ENCODE measurements around the gene TAPT1.
"Not testable (repeated sequence)": the region's sequence is repeated elsewhere in the genome, so short reads cannot be mapped to it uniquely, and the experiment has no call there.

TAPT1 gene

DNA sequence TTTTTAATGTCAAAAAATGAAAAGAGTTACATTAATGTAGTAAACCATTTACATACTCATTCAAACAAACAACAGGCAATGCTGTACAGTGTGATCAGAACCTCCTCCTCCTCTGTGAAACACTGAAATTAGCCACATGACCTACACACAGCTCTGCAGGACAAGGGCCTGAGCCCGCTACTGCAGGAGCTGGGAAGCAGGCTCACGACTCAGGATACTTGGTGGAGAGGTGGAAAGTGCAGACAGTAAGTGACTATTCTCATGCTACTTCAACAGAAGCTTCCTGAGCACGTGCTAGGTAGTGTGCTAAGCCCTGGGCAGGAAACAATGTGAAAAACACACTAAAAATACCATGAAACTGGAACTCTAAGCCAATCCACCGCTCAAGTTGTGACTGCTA is 56.8 kb downstream of the TAPT1 start:
- no peak for DNase-seq (ENCODE audit: low read depth in 3 of 3)

DNA sequence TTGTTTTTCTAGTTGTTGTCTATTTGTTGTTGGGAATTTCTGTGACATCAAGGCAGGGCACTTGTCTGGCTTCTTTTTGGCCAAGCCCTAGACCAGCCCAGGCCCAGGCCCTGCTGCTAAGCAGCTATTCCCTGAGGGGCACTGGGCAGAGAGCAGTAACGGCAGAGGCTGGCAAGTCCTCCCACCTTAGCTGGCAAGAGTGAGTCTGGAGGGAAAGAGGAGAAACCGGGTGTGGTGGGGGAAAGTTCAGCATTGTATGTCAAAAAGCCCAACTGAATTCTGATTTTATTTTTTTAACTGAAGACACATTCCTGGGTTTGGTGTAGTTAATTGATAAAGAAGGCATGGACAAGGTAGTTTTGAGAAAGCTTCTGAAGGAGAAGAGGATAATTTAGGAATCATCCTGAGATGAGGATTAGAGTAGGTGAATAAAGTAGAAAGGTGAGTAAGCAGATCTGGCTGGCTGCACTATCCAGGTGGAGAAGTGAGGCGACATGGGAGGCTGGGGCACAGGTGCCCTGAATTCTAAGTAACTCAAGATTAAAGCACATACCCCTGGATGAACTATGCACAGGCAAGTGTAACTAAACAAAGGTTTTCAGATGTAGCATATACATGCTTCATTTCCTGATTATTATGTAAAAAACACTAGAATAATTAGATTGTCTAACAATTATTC is 57.4 kb downstream of the TAPT1 start:
- DNase-seq (ENCODE audit: low read depth in 3 of 3) = no peak

DNA sequence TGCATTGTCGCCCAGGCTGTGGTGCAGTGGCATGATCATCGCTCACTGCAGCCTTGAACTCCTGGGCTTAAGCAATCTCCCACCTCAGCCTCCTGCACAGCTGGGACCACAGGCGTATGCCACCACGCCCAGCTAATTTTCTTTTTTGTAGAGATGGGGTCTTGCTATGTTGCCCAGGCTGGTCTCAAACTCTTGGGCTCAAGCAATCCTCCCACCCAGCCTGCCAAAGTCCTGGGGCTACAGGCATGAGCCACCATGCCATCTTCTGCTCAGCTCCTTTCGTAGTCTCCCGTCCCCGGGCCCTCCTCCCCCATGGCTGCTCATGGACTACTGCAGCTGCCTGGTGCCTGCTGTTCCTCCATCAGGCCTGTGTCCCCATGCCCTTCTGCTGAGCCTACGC is 58.1 kb downstream of the TAPT1 start:
- no peak for DNase-seq (ENCODE audit: low read depth in 3 of 3)

DNA sequence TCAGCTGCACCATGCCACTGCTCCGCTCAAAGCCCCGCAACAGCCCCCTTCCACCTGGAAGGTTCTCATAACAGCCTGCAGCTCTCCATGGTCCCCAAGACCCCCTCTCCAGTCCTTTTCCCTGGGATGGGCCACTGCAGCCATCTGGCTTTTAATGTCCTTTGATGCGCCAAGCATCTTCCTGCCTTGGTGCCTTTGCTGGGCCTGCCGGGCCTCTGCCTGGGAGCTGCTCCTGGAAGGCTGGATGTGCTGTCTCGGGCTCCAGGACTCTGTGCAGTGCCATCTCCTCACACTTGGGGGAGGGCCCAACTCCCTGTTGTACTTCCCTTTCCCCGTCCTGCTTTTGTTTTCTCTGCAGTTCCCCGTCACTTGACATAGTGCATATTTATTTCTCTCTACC is 60.3 kb downstream of the TAPT1 start:
- no peak for DNase-seq (ENCODE audit: low read depth in 3 of 3)

DNA sequence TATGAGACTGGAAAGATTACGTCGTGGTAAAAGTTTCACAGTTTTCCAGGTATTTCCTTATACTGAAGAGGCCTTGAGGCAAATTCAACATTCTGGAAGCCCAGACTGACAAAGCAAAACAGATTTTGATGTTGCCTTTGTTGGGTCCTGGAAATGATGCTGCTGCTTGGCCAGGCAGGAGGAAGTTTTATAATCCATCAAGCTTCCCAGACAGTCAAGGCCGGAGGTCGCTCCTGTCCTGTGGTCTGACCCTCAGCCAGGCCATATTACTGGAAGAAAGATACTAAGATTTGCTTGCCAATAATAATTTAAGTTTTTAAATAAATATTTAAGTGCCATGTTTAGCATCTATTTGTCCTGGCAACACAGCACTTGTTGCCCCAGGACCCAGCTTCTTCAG is 63.4 kb downstream of the TAPT1 start:
- DNase-seq (ENCODE audit: low read depth in 3 of 3) = no peak

DNA sequence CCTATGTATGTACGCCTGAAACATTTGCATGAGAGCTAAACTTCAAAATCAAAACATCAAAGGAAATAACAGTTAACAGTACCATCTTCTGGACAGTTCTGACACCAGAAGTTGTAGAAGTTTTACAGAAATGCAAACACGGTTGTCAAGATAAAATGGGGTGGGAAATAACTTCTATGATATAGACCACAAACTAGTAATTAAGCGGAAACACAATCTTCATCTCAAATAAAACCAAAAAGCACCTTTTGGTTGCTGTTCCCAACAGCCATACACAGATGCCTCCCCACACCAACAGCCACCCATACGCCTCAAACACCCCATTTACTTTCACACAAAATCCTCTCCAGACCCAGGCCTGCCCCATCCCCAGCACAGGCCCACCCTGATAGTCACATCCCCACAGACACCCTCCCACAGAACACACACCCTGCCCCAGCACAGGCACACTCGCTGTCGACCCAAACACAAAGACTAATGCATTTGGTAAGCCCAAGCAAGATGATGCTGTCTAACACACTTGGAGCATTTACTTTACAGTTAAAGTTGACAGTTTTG is 64.3 kb downstream of the TAPT1 start:
- no peak for DNase-seq (ENCODE audit: low read depth in 3 of 3)

DNA sequence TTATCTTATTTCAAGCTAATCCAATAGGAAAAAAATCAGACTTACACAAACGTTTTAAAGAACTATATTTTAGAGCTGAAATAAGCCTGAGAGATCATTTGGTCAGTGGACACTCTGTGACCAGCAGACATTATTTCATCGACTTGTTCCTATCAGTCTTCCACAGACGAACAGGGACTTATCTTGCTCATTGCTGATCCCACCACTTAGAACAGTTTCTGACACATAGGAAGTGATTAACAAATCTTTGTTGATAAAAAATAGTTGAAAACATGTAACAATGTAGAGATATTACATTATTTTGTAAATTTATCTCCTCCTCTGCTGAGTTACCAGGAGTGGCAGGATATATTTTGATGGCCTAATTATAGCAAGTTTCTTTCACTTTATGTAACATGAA is 65.8 kb downstream of the TAPT1 start:
- DNase-seq (ENCODE audit: low read depth in 3 of 3) = no peak

DNA sequence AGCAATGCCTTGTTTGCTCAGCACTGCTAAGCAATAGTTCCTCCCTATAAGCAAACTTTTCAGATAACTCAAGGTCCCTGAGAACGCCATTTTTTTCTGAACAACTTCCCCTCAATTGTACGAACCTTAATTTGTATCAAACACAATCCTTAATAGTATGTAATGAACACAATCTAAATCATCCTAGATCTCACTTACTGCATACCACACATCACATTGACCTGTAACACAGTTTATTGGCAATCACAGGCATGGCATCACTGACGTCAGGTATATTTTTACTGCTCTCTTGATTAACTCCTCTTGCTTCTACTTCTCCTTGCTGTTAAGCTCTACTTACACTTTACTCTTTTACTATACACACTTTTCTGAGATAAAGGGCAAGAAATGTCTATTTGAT is 67.0 kb downstream of the TAPT1 start:
- no peak for DNase-seq (ENCODE audit: low read depth in 3 of 3)

DNA sequence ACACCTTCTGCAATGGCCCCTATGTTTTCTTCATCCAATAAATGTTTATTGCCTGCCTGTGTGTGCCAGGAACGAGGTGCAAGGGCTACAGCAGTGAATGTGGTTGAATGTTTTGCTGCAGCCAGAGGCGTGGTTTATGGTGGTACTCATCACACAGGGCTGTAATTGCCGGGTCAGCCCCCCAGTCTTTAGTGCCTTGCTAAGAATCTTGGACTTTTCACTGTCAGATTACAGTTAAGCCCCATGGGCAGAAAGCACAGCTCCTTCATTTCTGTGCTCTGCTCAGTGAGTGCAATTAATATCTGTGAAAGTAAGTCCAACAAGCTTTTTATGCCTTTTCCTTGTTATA is 67.8 kb downstream of the TAPT1 start:
- no peak for DNase-seq (ENCODE audit: low read depth in 3 of 3)

DNA sequence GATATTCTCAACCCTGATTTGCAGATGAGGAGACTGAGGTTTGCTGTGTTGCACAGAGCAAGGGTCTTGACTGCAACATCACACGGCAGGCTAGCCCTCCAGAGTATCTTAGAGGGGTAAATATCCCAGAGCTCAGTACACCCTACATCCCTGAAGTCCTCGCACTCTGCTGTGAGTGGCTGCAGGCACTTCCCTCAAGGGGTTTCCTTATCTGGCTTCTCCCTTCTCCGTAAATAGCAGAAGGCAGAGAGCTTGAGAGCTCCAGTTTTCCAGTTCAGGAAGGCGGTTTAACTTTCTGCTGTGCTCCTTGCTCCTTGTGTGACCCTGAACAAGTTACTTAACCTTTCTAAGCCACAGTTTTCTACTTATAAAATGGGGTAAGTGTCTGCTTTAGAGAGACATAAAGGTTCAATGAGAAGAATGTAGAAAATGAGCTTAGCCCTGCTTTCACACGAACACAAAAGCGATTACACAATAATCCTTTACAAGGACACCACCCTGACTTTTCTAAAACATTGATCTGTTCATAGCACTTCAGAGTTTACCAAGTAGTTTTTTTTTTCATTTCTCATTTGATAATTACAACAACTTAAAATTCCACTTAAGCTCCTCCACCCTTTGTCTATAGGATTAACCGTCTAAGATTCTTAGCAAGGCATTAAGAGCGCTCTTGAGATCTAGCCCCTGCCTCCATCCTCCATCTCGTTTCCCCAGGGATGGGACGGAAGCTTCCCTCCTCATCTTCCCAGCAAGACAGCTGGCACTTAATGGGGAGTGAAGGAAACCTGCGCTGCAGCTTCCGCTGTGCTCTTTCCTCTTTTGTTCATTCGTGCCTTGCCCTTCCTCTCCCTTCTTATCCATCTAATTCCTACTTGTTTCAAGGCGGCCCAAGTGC is 68.4 kb downstream of the TAPT1 start:
- no peak for DNase-seq (ENCODE audit: low read depth in 3 of 3)

DNA sequence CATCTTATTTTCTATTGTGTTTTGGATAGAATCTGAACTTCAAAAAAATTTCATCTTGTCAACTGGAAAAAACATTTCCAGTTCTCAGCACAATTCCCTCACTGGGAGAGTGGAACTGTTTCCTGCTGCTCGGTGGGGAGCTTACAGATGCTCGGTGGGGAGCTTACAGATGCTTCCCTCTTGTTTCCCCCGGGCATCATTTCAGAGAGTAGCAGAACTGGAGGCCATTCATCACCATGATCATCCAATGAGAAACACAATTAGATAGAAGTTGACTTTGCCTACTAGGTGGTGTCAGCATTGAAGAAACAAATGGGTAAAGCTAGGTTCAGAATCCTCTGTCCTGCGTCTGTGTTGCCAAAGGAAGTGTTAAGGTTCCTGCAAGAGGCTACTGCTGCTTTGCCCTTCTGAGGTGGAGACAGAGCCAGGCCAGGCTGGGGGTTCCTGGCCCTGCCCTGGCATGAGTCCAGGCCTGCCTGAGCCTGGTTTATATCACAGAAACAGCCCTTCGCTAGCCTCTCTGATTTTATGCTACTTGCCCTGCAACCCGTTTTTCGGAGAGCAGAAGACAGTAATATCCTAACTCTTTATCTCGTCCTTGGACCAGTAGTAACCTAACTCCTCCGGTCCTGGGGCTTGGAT is 70.6 kb downstream of the TAPT1 start:
- no peak for DNase-seq (ENCODE audit: low read depth in 3 of 3)

DNA sequence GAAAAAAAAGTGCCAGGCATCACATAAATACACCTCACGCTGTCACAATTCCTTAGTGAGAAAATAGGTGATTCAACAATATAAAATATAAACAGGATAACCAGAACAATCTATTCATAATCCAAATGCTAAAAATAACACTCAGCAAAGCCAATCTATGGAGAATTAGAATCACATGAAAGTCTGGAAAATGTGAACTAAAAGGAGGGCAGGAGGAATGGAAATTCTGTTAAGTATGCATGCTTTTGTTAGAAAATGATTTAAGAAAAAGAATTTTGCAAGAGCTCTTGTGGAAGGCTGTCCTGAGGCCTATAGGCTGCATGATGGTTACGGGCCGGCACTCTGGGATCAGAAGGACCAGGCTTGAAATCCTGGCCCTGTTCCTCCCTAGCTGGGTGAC is 71.8 kb downstream of the TAPT1 start:
- DNase-seq (ENCODE audit: low read depth in 3 of 3) = no peak

DNA sequence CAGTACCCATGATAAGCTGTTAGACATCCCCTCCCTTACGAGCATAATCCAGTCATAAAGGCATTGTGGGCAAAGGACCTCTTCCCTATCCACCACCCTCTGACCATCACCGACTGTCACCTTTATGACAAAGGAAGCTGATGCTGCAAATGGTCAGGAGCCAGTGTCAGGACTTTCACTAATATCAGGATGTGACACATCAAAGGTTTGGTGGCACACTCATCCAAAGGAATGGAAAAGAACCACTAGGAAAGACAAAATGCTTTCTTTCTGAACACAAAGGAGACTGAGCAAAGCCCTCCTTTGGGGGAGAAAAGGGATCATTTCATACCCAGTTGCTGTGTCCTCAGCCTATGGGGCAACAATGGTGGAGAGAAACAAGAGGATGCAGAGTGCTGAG is 75.6 kb downstream of the TAPT1 start:
- DNase-seq (ENCODE audit: low read depth in 3 of 3) = no peak

DNA sequence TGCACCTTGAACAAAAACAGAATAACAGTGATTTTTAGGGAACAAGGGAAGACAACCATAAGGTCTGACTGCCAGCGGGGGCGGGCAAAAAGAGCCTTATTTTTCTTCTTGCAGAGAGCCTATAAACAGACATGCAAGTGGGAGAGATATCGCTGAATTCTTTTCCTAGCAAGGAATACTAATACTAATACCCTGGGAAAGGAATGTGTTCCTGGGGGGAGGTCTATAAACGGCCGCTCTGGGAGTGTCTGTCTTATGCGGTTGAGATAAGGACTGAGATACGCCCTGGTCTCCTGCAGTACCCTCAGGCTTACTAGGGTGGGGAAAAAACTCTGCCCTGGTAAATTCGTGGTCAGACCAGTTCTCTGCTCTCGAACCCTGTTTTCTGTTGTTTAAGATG is 81.4 kb downstream of the TAPT1 start:
- not testable (repeated sequence) for DNase-seq (ENCODE audit: low read depth in 3 of 3)

DNA sequence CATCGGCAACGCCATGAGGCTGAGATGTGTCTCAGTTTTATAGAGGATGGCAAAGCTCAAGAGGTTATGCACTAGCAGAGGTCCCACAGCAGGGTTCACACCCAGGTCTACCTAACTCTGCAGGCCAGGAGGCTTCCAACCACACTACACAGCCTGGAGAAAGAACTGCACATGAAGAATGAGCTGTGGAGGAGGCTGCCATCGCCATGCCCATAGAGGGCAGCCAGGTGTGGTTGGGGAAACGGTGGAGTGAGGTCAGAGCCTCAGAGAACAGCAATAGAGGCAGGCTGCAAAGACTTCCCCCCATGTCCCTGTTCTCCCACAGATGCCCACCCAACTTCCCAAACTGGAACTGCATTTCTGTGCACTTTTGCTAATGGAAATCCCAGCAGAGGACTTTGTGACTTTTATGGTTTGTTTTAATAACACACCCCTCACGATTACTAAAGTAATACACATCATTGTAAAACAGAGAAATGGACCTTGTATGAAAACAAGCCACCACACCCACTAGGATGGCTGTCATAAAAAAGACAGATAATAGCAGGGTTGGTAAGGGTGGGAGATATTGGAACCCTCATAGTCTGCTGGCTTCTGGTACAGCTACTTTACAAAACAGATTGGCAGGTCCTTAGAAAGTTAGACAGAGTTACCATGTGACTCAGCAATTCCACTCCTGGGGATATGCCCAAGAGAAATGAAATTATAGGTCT is 83.5 kb downstream of the TAPT1 start:
- DNase-seq (ENCODE audit: low read depth in 3 of 3) = no peak

DNA sequence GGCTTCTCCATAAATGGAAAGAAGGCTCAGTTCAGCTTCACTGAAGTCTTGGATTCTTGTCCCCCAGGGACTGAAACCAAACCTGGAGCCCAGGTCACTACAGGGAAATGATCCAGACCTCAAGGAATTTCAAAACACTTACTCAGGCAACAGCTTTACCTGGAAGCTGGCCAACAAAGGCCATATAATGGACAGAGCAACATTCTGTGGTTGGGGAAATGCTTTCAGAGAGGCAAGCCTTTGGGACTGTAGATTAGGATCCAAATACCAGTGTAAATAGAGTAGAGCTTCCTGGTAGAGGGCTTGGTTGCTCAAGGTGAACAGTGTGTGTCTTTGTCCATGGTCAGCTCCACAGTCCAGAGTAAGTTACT is 85.4 kb downstream of the TAPT1 start:
- DNase-seq (ENCODE audit: low read depth in 3 of 3) = no peak

DNA sequence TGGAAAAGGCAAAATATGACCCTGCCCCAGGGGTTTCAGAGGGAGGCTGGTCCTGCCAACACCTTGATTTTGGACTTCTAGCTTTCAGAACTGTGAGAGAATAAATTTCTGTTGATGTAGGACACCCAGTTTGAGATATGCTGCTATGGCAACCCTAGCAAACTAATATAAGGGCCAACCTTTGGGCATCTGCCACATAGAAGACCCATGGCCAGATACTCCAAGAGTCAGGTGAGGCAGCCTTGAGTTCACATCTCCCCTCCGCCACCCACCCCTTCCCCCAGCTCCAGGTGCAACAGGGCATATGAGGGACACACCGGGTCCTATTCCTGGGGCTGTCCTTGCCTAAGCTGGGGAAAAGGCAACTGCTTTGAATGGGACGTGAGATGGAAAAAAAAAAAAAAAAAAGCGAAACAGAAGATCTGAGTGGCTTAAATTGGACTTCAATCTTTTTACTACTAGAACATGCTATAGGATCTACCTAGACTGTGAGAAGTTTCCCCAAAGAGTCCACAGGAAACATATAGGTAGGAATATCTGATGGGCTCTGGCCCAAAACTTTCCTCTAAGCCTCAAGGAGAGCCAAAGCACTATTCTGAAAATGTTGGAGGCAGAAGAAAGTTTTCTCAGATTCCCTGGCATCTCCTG is 85.9 kb downstream of the TAPT1 start:
- DNase-seq (ENCODE audit: low read depth in 3 of 3) = no peak

DNA sequence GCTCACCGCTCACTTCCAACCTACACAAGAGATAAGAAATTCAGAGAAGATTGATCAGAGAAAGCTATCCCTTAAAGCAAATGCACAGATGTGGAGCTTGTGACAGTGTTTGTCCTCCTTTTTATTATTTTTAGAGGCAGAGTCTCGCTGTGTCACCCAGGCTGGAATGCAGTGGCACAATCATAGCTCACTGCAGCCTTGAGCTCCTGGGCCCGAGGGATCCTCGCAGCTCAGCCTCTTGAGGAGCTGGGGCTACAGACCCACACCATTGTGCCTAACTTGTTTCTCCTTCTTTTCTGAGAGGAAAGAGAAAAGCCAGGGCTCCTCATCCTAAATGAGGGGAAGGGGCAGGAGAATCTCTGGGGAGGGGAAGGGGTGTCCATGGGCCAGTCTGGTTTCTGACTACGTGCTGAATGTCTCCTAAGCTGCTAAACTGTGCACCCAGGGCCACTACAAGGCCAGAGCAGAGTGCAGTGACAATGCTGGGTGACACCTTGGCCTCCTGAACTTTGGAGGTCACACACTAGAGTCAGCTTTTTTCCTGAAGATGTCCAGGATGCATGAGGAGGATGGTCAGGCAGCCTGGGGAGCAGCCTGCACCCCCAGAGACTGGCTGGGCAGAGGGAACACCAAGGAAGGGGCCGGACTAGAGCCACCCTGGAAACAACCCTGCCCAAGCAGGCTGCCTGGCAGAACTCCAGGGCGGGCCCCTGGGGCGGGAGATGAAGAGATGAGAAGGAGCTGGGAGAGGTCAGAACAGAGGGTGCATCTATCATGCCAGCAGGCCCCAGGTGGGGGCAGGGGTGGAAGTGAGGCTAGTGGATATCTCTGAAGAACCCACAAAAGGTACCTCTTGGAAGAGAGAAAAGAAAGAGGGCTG is 87.0 kb downstream of the TAPT1 start:
- no peak for DNase-seq (ENCODE audit: low read depth in 3 of 3)

DNA sequence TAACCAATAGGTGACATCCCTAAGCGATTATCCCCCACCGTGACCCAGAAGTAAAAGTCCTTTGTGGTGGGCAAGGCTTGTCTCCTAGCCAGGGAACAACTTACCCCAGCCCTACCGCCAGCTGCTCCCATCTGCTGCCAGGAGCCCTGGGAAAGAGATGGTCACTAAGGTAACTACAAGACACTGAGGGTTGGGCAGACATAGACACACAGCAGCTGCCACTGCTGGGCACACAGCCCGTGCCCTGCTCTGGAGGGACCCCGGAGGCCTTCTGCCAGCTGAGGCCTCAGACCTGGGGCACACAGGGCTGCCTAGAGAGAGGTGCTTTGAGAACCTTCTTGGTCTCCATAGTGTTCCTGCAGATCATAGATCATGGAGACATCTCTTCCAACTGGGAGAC is 89.4 kb downstream of the TAPT1 start:
- no peak for DNase-seq (ENCODE audit: low read depth in 3 of 3)

DNA sequence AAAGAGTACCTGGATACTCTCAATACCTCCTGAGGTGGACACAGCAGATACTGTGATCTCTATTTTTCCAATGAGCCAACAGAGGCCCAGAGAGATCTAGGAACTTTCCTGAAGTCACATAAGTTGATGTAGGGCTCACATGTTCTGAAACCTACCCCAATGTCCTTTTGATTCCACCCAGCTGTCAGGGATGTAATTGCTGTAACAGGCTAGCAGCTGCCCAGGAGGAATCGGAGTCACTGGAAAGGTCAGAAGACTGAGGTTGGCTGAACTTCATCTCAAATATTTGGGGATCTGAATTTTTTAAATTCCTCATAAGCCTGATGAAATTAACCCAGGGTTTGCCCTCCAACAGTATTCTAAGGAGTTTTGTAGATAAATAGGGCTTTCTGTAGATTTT is 90.0 kb downstream of the TAPT1 start:
- no peak for DNase-seq (ENCODE audit: low read depth in 3 of 3)

DNA sequence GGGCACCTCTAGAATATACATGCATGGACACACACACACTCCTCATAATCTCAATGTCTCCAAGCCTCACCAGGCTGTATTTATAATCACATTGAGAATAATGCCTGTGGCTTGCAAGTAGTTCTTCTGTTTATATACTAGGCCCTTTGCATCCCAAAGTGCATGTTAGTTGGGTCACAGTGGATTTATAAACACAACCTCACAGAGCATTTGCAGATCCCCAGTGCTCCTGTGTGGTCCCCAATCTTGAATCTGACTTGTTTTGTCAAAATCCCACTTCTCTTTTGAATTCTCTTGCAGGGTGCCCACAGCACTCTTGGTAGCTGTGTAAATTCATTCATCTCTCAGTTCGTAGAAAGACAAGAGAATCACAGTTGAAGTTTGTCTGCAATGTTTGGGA is 92.9 kb downstream of the TAPT1 start:
- no peak for DNase-seq (ENCODE audit: low read depth in 3 of 3)
